ENCODE measurements around the gene SH3YL1.

The SH3YL1 gene

DNA sequence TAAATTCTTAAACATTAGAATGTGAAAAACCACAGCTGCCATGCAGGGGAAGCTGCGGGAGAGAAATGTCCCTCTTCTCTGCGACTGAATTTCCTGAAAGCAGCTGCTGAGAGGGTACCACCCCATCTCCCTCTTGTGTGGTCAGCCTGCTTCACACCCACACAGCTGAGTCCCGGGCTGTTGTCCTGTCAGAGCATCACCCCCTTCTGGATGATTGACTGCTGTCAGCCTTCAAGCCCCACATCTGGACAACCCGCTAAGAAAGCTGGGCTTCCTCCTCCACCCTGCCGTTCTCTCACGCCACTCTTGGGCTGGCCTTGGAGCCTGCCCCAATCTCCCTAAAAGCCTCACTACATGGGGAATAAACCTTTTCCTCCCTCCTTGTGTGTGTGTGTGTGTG, 26.0 kb downstream of the SH3YL1 start:
- H3K4me3 ChIP-seq (ENCODE audit: low read depth, low read length): no peak overlapping the region
- no peak overlapping the region for H3K27ac ChIP-seq (ENCODE audit: low read depth, low read length)
- no peaks in the 10 kb centered on the region for H3K27me3 ChIP-seq (ENCODE audit: insufficient read depth, low read length)
- no peaks in the 10 kb centered on the region for H3K79me2 ChIP-seq (ENCODE audit: control insufficient read depth, insufficient read depth, low read length, unreplicated experiment)
- H3K36me3 ChIP-seq (ENCODE audit: insufficient read depth, low read length): peaks cover 3% of the 10 kb centered on the region; the same call in 1 of the 2 replicates
- H3K4me1 ChIP-seq (ENCODE audit: control insufficient read depth, insufficient read depth, low read length, unreplicated experiment): no peaks in the 10 kb centered on the region
- no peak overlapping the region for H2AFZ ChIP-seq (ENCODE audit: low read length, unreplicated experiment)

DNA sequence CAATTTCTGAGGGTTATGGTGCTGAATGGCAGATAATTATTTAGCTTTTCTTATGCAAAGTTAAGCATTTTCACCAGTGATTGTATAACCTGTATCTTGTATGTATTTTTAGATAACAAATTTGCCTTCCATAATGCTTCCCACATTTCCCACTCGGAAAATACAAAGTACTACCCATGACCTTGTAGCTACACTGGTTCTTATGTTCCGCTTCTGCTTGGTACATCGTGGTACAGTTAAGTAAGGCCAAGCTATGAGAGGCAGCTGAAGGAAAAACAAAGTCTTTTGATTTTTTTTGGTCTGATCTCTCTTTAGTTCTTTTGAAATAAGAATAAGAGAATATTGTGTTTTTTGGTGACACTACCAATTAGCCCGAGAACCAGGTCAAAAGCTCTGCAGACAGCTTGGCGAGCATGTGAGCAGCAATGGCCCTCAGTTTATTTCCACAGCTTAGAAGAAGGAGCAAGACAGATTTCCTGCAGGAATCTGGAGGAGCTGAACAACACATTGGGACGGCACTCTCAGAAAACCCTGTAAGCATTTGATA, 26.8 kb downstream of the SH3YL1 start:
- Histone ChIP-seq H3K36me3 (ENCODE audit: insufficient read depth, low read length) (no peaks in the 10 kb centered on the region), H3K79me2 (ENCODE audit: control insufficient read depth, insufficient read depth, low read length, unreplicated experiment) (no peaks in the 10 kb centered on the region), H3K27ac (ENCODE audit: low read depth, low read length) (no peak overlapping the region)

DNA sequence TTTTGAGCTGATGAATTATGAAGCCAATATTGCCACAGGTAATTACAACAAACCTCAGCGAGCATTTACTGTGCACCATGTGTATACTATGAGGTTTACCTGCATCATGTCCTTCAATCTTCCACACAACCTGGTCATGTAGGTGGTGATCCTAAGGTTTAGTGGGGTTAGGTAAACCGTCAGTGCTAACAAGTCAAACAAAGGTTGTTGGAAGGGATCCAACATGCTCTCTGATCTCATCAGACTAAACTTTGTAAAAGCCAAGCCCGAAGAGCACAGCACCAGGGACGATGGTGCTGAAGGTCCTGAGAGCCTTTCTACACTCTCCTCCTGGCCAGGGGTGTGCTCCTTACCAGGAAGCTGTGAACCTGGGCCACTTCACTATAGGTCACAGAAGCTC, 29.4 kb downstream of the SH3YL1 start:
- H3K4me1 ChIP-seq (ENCODE audit: control insufficient read depth, insufficient read depth, low read length, unreplicated experiment): no peaks in the 10 kb centered on the region
- no peak overlapping the region for H3K27ac ChIP-seq (ENCODE audit: low read depth, low read length)
- H3K36me3 ChIP-seq (ENCODE audit: insufficient read depth, low read length): no peaks in the 10 kb centered on the region
- no peaks in the 10 kb centered on the region for H3K79me2 ChIP-seq (ENCODE audit: control insufficient read depth, insufficient read depth, low read length, unreplicated experiment)
- no peaks in the 10 kb centered on the region for H3K27me3 ChIP-seq (ENCODE audit: insufficient read depth, low read length)
- H2AFZ ChIP-seq (ENCODE audit: low read length, unreplicated experiment): no peak overlapping the region
- H3K4me3 ChIP-seq (ENCODE audit: low read depth, low read length): no peak overlapping the region

More for the DNA sequence above, 26.8 kb downstream of the SH3YL1 start:
- no peaks in the 10 kb centered on the region for H3K4me1 ChIP-seq (ENCODE audit: control insufficient read depth, insufficient read depth, low read length, unreplicated experiment)
- H3K4me3 ChIP-seq (ENCODE audit: low read depth, low read length): no peak overlapping the region
- no peak overlapping the region for H2AFZ ChIP-seq (ENCODE audit: low read length, unreplicated experiment)
- H3K27me3 ChIP-seq (ENCODE audit: insufficient read depth, low read length): no peaks in the 10 kb centered on the region

DNA sequence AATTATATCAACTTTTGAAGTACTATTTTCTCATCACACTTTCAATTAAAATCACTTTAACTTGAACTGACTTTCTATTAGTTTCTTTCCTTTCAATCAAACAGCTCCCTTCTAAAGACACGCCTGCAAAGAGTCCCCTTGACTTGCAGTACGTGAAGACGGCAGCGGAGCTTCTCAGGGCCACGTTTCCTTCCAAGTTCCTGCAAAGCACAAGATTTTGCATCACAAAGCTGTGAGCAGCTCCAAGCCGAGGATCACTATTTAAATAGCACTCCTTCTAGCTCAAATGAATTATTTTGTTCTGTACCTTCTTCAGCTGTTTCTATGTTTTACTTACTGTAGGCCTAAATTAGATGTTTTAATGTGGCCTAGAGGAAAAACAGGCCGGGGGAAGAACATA, 30.8 kb downstream of the SH3YL1 start:
- no peaks in the 10 kb centered on the region for H3K27me3 ChIP-seq (ENCODE audit: insufficient read depth, low read length)
- H3K27ac ChIP-seq (ENCODE audit: low read depth, low read length): no peak overlapping the region
- H3K36me3 ChIP-seq (ENCODE audit: insufficient read depth, low read length): no peaks in the 10 kb centered on the region
- no peaks in the 10 kb centered on the region for H3K79me2 ChIP-seq (ENCODE audit: control insufficient read depth, insufficient read depth, low read length, unreplicated experiment)
- H3K4me1 ChIP-seq (ENCODE audit: control insufficient read depth, insufficient read depth, low read length, unreplicated experiment): no peaks in the 10 kb centered on the region
- H2AFZ ChIP-seq (ENCODE audit: low read length, unreplicated experiment): no peak overlapping the region
- no peak overlapping the region for H3K4me3 ChIP-seq (ENCODE audit: low read depth, low read length)

DNA sequence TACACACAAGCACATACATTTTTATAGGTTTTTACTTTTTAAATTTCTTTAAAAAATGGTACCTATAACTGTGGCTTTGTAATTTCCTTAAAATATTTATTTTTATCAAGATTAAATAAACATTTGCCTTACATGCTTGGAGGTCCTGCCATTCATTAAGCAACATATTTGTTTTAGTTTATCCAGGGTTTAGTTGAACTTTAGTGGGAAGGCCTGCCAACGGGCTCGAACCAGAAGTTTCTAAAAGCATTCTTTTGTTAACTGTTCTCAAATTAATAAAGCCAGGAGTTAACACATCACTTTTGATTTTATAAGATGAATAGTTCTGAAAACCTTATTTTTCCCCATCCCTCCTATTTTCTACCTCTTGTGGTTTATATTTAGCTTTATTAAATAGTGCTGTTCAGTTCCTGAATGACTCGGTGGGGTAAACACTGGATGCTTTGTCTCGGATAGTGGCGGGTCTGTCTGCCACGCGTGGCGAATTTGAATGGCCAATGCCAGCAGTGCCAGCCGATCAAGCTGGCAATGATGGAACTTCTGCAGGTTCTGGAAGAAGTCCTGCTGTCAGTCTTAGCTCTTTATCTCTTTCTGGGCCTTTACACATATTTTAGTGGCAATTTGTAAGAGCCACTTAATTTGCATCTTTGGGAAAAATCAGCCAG, 32.2 kb downstream of the SH3YL1 start:
- Histone ChIP-seq H3K36me3 (ENCODE audit: insufficient read depth, low read length) (0 out of 2 replicates have a peak, but pooled peaks cover under 1% of the 10 kb centered on the region), H3K4me1 (ENCODE audit: control insufficient read depth, insufficient read depth, low read length, unreplicated experiment) (no peaks in the 10 kb centered on the region), H3K27me3 (ENCODE audit: insufficient read depth, low read length) (no peaks in the 10 kb centered on the region), H3K79me2 (ENCODE audit: control insufficient read depth, insufficient read depth, low read length, unreplicated experiment) (no peaks in the 10 kb centered on the region), H3K27ac (ENCODE audit: low read depth, low read length) (no peak overlapping the region), H3K4me3 (ENCODE audit: low read depth, low read length) (no peak overlapping the region), H2AFZ (ENCODE audit: low read length, unreplicated experiment) (no peak overlapping the region)

DNA sequence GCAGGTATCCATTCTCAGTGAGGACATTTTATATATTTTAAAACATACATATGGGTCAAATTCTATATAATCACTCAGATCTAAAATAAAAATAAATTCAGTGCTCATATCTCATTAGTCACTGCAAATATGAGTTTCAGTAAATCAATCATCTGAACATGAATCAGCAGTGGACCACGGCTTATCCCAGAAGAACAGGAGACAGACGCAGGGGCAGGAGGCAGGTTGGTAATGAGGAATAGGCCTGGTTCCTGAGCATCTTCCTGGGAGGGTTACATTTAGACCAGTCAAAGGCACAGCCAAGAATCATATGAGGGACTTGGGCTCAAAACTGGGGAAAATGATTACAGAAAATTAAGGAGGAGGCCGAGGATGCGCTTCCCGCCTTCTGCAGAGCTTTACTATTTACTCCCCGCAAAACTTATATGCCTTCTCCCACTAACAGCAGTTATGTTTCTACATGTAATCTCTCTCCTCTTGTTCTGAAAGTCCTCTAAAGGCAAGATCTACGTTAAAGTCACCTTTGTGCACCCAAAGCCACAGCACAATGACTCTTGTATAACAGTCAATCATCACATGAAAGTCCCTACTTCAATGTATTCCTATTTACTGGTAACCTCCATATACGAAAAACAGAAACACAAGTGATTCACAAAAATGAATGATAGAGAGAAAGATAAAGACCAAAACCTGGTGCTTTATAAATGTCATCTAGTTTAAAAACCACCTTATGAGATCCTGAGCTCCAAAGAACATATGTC, 35.1 kb downstream of the SH3YL1 start:
- Histone ChIP-seq H3K4me1 (ENCODE audit: control insufficient read depth, insufficient read depth, low read length, unreplicated experiment) (no peaks in the 10 kb centered on the region), H3K27me3 (ENCODE audit: insufficient read depth, low read length) (no peaks in the 10 kb centered on the region), H3K79me2 (ENCODE audit: control insufficient read depth, insufficient read depth, low read length, unreplicated experiment) (no peaks in the 10 kb centered on the region), H3K27ac (ENCODE audit: low read depth, low read length) (no peak overlapping the region), H2AFZ (ENCODE audit: low read length, unreplicated experiment) (no peak overlapping the region), H3K4me3 (ENCODE audit: low read depth, low read length) (no peak overlapping the region), H3K36me3 (ENCODE audit: insufficient read depth, low read length) (peaks cover 5% of the 10 kb centered on the region; the same call in 1 of the 2 replicates)

DNA sequence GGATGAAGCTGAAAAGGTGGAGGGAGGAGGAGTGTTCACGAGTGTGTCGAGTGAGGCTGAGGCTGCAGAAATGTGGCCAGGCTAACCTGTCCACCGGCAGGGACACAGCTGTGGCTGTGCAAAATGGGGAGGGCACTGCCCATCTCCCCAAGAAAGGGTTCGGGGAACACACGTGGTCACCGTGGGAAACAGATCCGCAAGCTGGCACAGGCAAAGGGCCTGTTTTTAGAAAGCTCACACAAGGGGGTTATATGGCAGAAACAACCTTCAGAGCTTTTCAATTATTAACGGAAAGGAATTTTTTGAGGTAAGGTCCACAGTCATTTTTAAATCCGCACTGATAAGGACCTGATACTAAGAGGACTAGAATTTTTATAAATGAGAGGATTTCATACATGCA, 35.7 kb downstream of the SH3YL1 start:
- H3K4me3 ChIP-seq (ENCODE audit: low read depth, low read length): no peak overlapping the region
- H3K4me1 ChIP-seq (ENCODE audit: control insufficient read depth, insufficient read depth, low read length, unreplicated experiment): no peaks in the 10 kb centered on the region
- H3K27ac ChIP-seq (ENCODE audit: low read depth, low read length): no peak overlapping the region
- H3K36me3 ChIP-seq (ENCODE audit: insufficient read depth, low read length): peaks cover 5% of the 10 kb centered on the region; the same call in 1 of the 2 replicates
- H3K27me3 ChIP-seq (ENCODE audit: insufficient read depth, low read length): no peaks in the 10 kb centered on the region
- no peaks in the 10 kb centered on the region for H3K79me2 ChIP-seq (ENCODE audit: control insufficient read depth, insufficient read depth, low read length, unreplicated experiment)
- H2AFZ ChIP-seq (ENCODE audit: low read length, unreplicated experiment): no peak overlapping the region

DNA sequence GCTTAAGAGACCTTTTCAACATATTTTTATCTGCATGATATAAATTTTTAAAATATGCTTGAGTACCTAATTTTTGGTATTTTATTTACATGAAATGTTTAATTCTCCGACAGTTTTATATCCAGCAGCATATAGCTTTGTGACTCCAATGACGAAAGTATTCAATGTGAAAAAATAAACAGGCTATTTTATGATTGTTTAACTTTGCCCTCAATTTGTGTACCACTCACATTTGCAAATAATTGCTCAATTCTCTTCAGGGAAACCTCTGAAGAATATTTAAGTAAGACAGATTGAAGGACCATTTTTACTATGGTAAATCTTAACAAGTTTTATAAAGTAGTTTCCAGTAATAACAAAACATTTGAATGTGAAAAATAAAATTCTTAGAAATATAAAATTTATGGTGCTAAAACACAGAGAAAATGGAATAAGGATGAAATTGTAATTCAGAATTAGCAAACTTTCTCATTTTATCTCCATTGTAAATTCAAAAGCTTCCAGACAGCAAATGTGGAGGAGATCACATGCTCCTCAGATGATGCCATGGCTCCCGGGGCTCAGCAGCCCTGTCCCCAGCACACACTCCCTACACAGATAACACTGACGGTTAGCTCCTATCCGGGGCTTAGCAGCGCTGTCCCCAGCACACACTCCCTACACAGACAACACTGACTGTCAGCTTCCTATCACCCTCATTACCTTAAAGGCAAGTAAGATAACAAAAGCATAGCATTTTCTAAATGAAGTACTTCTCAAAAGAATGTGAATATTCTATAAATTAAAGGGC, 39.7 kb downstream of the SH3YL1 start:
- no peak overlapping the region for H3K27ac ChIP-seq (ENCODE audit: low read depth, low read length)
- no peak overlapping the region for H3K4me3 ChIP-seq (ENCODE audit: low read depth, low read length)
- H3K79me2 ChIP-seq (ENCODE audit: control insufficient read depth, insufficient read depth, low read length, unreplicated experiment): no peaks in the 10 kb centered on the region
- H3K4me1 ChIP-seq (ENCODE audit: control insufficient read depth, insufficient read depth, low read length, unreplicated experiment): no peaks in the 10 kb centered on the region
- H2AFZ ChIP-seq (ENCODE audit: low read length, unreplicated experiment): no peak overlapping the region
- no peaks in the 10 kb centered on the region for H3K27me3 ChIP-seq (ENCODE audit: insufficient read depth, low read length)
- peaks cover 5% of the 10 kb centered on the region; the same call in 1 of the 2 replicates for H3K36me3 ChIP-seq (ENCODE audit: insufficient read depth, low read length)

DNA sequence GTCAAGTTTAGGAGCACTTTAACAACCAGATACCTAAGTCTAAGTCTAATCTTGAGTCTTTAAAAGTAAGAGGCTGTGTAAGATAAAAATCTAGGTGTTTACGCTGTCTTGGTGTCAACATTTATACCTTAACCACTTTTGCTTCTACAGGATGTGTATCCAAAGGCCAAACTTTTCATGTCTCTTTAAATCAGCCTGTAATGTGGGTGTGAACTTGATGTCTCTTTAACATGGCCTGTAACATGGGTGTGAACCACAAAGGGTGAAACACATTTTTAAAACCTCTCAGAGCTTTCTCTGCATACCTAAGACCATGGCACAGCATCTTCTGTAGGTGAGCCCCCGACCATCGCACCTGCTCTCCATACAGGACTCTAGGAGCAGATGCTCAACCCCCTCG, 40.4 kb downstream of the SH3YL1 start:
- H3K36me3 ChIP-seq (ENCODE audit: insufficient read depth, low read length): peaks cover 5% of the 10 kb centered on the region; the same call in 1 of the 2 replicates
- H3K4me3 ChIP-seq (ENCODE audit: low read depth, low read length): no peak overlapping the region
- H3K27me3 ChIP-seq (ENCODE audit: insufficient read depth, low read length): no peaks in the 10 kb centered on the region
- no peaks in the 10 kb centered on the region for H3K79me2 ChIP-seq (ENCODE audit: control insufficient read depth, insufficient read depth, low read length, unreplicated experiment)
- H2AFZ ChIP-seq (ENCODE audit: low read length, unreplicated experiment): no peak overlapping the region
- no peaks in the 10 kb centered on the region for H3K4me1 ChIP-seq (ENCODE audit: control insufficient read depth, insufficient read depth, low read length, unreplicated experiment)
- no peak overlapping the region for H3K27ac ChIP-seq (ENCODE audit: low read depth, low read length)

DNA sequence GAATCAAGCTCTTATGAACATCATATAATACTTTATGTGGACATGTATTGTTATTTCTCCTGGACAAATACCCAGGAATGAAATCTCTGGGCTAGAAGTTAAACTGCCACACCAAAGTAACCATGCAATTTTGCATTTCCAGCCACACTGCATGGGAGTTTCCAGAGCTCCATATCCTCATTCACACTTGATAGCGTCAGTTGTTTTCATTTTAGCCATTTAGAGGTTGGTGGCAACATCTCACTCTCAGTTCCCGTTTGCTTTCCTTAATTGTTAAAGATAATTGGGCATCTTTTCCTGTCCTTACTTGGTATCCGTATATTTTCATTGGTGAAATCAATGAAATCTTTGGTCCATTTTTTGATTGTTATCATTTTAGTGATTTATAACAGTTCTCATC, 47.8 kb downstream of the SH3YL1 start:
- Histone ChIP-seq H3K4me1 (ENCODE audit: control insufficient read depth, insufficient read depth, low read length, unreplicated experiment) (no peaks in the 10 kb centered on the region), H3K36me3 (ENCODE audit: insufficient read depth, low read length) (no peaks in the 10 kb centered on the region), H3K79me2 (ENCODE audit: control insufficient read depth, insufficient read depth, low read length, unreplicated experiment) (no peaks in the 10 kb centered on the region), H3K27me3 (ENCODE audit: insufficient read depth, low read length) (peaks cover 9% of the 10 kb centered on the region; the same call in 1 of the 2 replicates), H3K27ac (ENCODE audit: low read depth, low read length) (no peak overlapping the region), H3K4me3 (ENCODE audit: low read depth, low read length) (no peak overlapping the region), H2AFZ (ENCODE audit: low read length, unreplicated experiment) (no peak overlapping the region)
